Nucleus accumbens (tissue), 56 donors: ENCODE data around the gene UBR1.
A peak's percentile ranks its signal among the peaks of the same experiment; 100 is the strongest.

Source experiments
- DNase-seq, 56 donors: peaks; one replicate each; lab custom pipeline; 2025; lab: John Stamatoyannopoulos, UW

The UBR1 gene

DNA sequence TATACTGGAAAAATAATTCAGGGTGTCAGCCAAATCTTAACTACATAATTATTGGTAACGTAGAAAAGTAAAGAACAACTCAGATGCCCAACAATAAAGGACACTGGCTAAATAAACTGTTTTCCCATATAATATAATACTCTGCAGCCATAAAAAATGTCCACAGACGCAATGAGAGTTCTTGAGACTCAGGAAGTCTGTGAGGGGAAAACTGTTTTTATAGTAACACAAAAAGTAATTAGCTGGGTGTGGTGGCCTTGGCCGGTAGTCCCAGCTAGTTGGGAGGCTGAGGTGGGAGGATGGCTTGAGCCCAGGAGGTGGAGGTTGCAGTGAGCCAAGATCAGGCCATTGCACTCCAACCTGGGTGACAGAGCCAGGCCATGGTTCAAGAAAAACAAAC lies 5.5 kb upstream of the UBR1 start:
- no peak for DNase-seq

DNA sequence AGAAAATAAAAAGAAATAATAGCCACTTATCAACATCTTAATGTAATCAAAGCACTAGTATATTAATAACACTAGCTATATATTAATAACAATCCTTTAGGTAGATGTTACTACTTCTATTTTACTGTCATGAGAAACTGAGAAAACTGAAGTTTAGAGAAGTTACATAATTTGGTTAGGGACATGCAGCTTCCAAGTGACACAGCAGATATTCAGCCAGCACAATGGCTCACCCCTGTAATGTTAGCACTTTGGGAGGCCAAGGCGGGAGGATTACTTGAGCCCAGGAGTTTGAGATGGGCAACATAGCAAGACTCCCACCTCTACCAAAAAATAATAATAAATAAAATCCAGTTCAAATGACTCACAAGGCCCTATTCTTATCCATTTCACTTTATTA lies 1.9 kb upstream of the UBR1 start:
- DNase-seq, result no peak

DNA sequence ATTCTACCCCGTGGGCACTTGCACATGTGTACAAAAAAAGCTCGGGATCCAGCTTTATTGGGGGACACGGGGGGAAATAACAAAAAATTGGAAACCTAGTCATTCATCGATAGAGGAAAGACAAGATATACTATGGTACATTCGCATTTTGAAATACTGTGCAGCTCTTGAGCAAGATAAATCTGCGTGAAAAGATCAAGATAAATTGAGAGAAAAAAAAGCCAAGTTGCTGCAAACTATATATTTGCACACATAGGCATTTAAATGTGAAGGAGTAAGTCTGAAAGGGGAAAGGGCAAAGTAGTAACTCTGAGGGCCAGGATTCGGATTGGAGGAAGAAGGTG lies 620 bp upstream of the UBR1 start:
- DNase-seq, result no peak

DNA sequence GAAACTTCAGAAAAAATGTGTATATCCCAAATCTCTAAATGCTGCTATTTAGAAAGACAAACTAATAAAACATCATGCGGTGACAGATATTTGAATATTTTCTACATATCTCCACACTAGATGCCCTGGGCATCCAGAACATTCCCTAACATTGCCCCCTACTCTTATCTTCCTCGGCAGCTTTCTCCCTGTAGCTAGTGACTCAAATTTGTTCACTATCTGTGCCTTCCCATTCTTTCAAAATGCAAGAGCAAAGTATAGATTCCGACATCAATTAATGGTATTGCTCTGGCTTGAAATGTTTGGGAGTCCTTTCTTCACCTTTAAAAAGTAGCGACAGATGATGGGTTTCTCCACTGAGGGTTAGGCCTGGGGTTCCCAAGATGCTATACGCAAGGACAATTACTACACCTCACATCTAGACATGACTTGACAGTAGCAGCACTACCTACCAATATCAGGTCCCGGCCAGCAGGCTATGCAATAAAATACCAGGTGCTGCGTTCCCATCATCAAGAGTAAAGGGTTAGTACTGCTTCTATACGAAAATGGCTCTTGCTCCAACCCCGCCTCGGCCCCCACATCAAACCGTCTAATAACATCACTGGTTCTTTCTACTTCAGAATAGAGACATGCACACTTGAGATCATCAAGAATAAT lies 631 bp downstream of the UBR1 start:
- DNase-seq, result peak in 27 of 56 donors; percentile 6 to 58 (median 32)

DNA sequence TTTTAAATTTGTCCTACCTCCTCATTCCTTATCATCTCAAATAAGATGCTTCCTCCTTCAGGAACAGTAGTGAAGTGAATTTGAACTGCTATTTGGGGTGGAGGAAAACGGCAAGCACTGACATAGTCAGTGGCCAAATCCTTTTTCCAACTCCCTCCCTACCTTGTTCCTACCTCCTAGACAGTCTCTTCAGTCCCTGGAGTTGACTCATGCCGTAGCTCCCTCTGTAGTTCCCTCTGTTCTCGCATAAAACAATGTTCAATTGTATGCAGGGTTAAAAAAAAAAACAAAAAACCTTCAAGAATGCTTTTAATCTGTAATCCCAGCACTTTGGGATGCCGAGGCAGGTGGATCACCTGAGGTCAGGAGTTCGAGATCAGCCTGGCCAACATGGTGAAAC lies 1.4 kb downstream of the UBR1 start:
- no peak for DNase-seq

DNA sequence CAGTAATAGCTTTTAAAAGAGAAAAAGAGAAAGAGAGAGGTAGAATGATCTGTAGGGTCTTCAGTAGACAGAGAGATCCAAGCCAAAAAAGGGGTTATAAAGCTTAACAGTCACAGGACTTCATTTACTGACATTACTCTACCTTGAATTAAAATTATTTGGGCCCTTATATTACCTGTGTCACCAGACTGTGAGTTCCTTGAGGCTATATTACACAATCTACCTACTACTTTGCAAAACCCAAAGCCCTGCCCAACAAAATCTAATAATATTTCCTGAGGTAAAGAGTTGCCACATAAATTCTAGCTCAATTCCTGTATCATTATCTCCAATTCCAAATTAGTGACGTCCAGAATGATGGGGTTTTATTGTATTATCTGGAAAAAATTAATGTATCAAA lies 1.9 kb downstream of the UBR1 start:
- DNase-seq, result no peak

DNA sequence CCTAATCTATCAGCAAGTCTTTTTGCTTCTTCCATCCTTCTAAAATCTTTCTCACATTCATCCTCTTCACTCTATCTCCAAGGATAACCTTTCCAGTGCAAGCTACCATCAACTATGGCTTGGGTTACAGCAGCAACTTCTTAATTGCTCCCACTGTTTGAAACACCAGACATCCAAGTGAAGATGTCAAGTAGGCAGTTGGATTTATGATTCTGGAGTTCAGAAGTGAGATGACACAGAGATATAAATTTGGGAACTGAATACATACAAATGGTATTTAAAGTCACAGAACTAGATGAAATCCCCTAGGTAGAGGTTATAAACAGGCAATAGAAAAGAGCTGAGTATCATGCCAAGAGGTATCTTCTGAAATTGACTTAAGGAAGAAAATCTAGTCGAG lies 3.7 kb downstream of the UBR1 start:
- no peak for DNase-seq

DNA sequence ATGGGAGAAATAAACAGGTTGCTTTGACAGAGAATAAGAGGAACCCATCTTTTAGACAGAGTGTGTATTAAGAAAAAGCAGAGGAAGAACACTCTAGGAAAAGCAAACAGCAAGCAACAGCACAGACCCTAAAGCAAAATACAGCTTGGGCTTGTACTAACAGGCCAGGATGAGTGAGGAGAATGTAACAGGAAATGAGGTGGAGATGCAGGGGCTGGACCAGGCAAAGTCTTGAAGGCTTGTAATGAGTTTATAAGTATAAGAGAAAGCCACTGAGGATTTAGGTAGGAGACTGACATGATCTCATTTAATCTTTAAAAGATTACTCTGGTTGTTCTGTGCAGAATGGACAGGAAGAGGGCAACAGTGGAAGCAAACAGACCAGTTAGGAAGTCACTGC lies 4.9 kb downstream of the UBR1 start:
- no peak for DNase-seq

DNA sequence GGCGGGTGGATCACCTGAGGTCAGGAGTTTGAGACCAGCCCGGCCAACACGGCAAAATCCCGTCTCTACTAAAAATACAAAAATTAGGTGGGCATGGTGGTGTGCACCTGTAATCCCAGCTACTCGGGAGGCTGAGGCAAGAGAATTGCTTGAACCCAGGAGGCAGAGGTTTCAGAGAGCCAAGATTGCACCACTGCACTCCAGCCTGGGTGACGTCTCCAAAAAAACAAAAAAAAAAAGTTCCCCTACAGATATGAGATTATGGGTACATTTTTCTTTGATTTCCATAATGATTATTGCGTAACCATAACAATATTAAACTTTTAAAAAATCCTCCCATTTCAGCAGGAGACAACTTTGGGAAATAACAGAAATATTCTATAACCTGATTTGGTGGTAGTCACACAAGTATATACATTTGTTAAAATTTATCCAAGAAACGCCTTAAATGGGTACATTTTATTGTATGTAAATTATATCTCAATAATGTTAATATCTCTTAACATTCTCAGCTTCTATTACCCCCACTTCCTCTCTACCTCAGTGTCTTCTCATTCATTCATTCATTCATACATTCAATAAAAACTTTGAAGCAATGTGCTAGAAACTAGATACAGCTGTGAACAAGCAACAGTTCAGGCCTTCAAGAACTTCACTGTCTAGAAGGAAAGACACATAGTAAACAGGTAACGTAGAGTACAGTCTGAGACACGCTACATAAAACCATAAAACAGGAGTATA lies 6.6 kb downstream of the UBR1 start:
- DNase-seq, result no peak

DNA sequence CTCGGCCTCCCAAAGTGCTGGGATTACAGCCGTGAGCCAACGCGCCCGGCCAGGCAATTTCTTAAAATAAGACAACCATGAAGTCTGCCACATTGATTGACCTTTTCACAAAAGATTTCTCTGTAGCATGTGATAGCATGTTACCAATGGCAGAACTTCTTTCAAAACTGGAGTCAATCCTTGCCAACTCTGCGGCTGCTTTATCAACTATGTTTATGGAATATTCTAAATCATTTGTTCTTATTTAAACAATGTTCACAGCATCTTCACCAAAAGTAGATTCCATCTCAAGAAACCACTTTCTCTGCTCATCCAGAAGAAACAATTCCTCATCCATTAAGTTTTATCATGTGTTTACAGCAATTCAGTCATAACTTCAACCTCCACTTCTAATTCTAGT lies 9.4 kb downstream of the UBR1 start:
- DNase-seq, result no peak

DNA sequence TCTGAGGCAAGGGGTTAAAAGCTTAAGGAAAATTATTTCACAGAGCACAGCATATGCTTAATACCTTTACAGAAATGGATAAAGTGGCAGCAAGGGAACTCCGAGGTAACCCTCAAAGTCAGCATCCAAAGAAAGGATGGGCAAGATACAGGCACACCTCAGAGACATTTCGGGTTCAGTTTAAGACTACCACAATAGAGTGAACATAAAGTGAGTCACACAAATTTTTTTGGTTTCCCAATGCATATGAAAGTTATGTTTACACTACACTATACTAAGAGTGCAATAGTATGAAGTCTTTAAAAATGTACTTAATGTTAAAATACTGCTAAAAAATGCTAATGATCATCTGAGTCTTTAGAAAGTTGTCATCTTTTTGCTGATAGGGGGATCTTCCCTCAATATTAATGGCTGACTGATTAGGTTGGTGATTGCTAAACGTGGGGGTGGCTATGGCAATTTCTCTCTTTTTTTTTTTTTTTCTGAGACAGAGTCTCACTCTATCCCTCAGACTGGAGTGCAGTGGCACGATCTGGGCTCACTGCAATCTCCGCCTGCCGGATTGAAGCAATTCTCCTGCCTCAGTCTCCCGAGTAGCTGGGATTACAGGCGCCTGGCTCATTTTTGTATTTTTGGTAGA lies 10.0 kb downstream of the UBR1 start:
- no peak for DNase-seq

DNA sequence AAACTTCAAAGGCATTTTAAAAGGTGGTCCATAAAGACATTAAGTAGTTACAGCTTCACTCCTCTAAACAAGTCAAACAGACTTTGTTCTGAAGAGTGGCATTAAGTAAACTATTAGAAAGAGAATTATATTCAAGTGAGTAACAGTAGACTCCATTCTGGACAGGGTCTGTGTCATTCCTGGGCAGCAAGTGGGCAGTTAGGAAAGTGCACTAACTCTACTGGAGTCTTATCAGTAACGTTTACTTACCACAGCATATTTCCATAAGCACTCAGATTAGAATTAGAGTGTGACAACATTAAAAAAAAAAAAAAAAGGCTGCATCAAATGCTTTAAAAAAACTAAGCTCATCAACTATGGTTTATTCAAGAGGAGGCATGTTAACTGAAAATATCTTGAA lies 10.6 kb downstream of the UBR1 start:
- no peak for DNase-seq

DNA sequence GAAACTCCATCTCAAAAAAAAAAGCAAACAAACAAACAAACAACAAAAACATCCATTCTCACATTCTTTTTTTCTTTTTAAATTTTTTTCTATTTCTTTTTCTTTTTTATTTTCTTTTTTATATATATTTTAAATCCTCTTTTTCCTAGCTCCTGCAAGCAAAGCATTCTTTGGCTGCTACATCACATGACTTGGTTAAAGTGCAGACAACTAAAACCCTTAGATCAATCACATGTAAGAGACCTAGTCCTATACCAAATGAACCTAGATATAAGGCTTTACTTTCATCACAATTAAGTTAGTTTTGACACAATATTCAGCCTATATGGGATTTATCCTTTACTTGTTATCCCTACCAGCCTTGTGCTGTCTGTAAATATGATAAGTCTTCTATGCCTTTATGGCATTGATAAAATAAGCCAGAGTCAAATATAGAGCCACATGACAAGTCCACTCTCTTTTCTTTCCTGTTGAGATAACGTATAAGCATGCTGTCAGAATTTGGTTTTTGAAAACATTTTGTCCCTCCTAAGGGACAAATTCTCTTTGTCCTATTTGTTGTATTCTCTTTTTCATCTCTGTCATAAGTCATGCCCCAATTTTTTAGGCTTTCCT lies 11.3 kb downstream of the UBR1 start:
- DNase-seq, result no peak

DNA sequence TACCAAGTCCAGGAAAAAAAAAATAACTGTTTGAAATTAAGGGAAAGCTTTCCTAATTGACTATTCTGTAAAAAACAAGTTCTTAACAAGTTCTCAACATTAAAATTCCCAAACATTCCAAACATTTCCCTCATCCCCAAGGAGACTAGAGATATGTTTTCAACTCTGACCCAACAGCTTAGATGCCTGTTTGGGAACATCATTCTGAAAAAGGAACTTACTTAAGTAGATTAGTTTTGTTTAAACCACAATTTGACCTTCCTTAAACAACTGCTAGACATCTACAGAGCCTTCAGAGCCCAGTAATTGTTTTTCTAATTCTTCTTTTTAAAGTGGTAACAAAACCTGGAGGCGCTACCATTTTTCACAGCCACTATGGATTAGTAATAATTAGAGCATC lies 12.8 kb downstream of the UBR1 start:
- no peak for DNase-seq

DNA sequence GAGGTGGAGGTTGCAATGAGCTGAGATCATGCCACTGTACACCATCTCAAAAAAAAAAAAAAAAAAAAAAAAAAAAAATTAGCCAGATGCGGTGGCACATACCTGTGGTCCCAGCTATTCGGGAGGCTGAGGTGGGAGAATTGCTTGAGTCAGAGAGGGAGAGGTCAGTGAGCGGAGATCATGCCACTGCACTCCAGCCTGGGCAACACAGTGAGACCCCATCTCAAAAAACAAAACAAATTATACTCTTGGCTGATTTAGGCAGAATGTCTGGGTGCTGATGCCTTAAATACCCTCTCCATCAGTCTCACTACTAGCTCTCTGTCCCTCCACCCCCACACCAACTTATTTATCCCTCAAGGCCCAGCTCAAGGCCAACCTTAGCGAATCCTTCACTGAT lies 14.0 kb downstream of the UBR1 start:
- DNase-seq, result no peak

DNA sequence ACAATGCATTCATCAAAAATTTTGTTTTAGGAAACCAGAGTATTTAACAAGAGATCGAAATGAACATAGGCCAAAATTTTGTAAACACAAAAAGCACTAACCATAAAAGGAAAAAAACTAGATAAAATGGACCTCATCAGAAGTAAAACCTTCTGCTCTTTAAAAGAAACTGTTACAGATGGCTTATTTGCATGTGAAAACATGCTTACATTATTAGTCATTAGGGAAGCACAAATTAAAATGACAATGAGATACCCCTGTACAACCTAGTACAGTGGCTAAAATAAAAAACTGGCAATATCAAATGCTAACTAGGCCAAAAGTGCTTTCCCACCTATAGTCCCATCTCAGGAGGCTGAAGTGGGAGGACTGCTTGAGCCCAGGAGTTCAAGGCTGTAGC lies 19.3 kb downstream of the UBR1 start:
- DNase-seq, result no peak

DNA sequence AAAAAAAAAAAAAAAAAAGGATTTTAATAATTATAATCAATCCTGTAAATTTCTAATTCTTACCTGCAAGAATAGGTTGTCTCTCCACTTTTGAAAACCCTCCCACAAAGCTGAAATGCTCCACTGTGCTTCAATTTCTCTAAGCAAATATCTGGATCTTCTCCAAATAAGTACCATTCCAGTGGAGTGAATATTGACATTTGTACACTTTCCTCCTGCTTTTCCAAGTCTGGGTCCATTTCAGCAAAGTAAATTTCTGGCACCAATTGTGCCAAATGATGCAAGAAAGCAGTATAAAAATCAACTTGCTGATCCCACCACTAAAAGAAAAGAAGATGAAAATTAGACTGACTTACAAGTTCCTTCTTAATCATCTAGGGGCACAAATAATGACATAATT lies 19.9 kb downstream of the UBR1 start:
- DNase-seq, result no peak

DNA sequence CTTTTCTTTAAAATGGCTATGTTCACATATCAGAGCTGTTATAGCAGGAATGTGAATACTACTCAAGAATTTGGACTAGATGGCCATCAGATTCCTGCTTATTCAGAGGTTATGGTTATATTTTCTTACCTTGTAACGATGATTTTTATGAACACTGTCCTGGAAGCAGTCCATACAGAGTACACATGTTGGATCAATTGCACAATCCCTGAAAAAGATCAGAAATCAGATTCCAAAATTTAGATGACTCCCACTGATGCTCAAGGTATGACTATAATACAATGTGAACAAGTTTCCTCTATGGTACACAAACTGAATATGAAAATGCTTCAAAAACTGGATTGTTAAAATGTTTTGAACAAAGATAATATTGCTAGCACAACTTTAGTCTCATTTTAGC lies 23.3 kb downstream of the UBR1 start:
- DNase-seq, result no peak

DNA sequence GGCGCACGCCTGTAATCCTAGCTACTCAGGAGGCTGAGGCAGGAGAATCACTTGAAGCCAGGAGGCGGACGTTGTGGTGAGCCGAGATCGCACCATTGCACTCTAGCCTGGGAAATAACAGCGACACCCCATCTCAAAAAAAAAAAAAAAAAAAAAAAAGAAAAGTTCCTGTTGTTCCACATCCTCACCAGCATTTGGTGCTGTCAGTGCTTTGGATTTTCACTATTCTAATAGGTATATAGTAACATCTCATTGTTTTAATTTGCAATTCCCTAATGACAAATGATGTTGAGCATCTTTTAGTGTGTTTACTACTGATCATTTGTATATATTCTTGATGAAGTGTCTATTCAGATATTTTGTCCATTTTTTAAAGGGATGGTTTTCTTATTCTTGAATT lies 24.6 kb downstream of the UBR1 start:
- DNase-seq, result no peak

DNA sequence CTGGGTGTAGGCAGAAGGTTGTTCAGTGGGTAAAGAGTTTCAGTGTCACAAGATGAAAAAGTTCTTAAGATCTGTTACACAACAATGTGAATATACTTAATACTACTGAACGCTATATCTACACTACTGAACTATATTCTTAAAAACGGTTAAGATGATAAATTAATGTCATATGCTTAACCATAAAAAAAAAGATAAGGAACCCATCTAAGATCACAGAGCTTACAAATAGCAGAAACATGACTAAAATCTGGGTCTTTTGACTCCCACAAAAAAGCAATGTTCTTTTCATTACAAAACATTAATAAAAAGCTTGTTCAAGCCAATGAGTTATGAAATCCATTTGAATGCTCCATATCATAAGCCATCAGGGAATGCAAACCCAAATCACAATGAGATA lies 34.4 kb downstream of the UBR1 start:
- DNase-seq, result no peak

DNA sequence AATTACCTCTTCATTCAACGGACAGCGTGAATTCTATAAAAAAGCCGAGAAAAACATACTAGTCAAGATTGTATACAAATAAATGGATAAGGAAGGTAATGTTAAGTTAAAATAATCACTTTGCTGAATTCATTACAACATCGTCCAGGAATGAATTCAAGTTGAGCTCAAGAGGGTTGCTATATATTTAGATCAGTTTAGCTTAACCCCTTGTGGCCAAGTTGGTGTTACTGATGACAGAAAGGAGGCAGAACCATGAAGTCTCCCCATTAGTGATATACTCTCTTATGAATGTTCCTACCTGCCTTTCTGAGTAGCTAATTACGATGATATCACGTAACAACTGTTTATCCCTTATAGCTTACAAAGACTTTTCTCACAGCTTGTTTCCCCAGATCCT lies 34.9 kb downstream of the UBR1 start:
- no peak for DNase-seq

DNA sequence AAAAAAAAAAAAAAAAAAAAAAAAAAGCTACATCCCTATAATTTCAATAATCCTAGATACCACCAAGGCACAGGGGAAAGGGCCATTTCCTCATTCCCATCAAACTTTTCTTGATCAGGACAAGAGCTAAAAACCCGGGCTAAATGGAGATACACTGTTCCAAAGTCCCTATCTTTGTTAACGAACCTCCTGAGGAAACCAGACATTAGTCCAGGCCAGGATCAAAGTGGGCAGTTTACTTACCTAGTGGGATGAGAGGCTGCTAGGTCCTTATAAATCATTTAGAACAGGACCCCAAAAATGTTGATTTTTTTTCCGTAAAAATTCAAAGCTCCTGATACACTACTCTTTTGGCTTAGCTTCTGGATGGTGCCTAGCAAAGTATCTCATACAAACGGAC lies 35.6 kb downstream of the UBR1 start:
- DNase-seq, result no peak
